Heart left ventricle (tissue), 16 donors: ENCODE measurements around the gene NDRG3. TPM values are rescaled to one million over a fixed set of nuclear protein-coding genes. Genes with fewer than 3 reads are reported as not detected.

ENCODE experiments used
- ATAC-seq, 4 donors: fragments of 200-7000 bp; cut with Tn5 transposase; one replicate each; pipeline ENCODE4 v1.9.1; 2020 to 2022; ENCODE audit warnings: moderate library complexity in 4 of 4, mild to moderate bottlenecking in 3 of 4, moderate number of reproducible peaks in 1 of 4
- DNase-seq, 5 donors: peaks; one replicate each; pipeline ENCODE4 v3.0.0-alpha.2; 2020
- H3K27ac ChIP-seq, 12 donors: fragments of 200-600 bp; sonication (generic) in 4 of 12; one replicate each; pipeline versions ENCODE4 v1.5.0 to v1.8.0; 2016 to 2022; ENCODE audit warnings: mild to moderate bottlenecking in 2 of 12
- H3K27me3 ChIP-seq, 9 donors: fragments of 200-600 bp; sonication (generic) in 2 of 9; one replicate each; pipeline versions ENCODE4 v1.5.1 to v1.8.0; 2016 to 2022; ENCODE audit warnings: mild to moderate bottlenecking in 3 of 9
- H3K36me3 ChIP-seq, 9 donors: fragments of 200-600 bp; sonication (generic) in 2 of 9; one replicate each; pipeline versions ENCODE4 v1.5.0 to v1.8.0; 2018 to 2022; ENCODE audit warnings: mild to moderate bottlenecking in 2 of 9
- H3K4me1 ChIP-seq, 12 donors: fragments of 200-600 bp; sonication (generic) in 4 of 12; one replicate each; pipeline versions ENCODE4 v1.5.0 to v1.8.0; 2016 to 2022; ENCODE audit warnings: mild to moderate bottlenecking in 3 of 12
- H3K4me3 ChIP-seq, 12 donors: fragments of 200-600 bp; sonication (generic) in 4 of 12; one replicate each; pipeline versions ENCODE4 v1.5.0 to v1.8.0; 2017 to 2022; ENCODE audit warnings: mild to moderate bottlenecking in 9 of 12, moderate library complexity in 4 of 12
- H3K9me3 ChIP-seq, 12 donors: fragments of 200-600 bp; sonication (generic) in 4 of 12; one replicate each; pipeline versions ENCODE4 v1.5.0 to v1.8.0; 2016 to 2022; ENCODE audit warnings: mild to moderate bottlenecking in 1 of 12
- CTCF ChIP-seq, 12 donors: fragments of 200-600 bp; sonication (generic) in 4 of 12; IDR thresholded peaks; one replicate each; pipeline versions ENCODE4 v1.5.0 to v1.8.0; 2018 to 2022; ENCODE audit warnings: antibody characterized with exemption in 12 of 12, mild to moderate bottlenecking in 5 of 12
- POLR2A ChIP-seq, 2 donors: fragments of 450-650 bp; IDR thresholded peaks; one replicate each; pipeline ENCODE4 v1.6.1; 2017; ENCODE audit warnings: antibody characterized with exemption in 2 of 2, mild to moderate bottlenecking in 2 of 2, moderate library complexity in 2 of 2
- WGBS, 4 donors: extraction: QIAGEN DNeasy Blood & Tissue Kit in 2 of 4; methylation state at CpG; one replicate each; pipeline versions ENCODE4 v1.1.5 to v1.1.7; 2013 to 2018; 5-methylcytosine and 5-hydroxymethylcytosine counted together
- intact Hi-C, 10 donors: fragments of 100-400 bp; cut with DNase I; formaldehyde crosslinking; loops; one replicate each; pipeline versions ENCODE4 v1.11.1 to v1.14.2; 2022
- polyA plus RNA-seq, 2 donors: library from polyadenylated mRNA; stranded (reverse); fragments of 200-250 nt; gene quantifications; one replicate each; pipeline ENCODE4 v1.2.3, GENCODE V29; 2013
- total RNA-seq, 9 donors: library from RNA; depleted of rRNA in 2 of 9; stranded (reverse); fragments of >200 nt in 2 of 9; fragmentation: NEBNext Ultra II Directional in 3 of 9; extraction: Animal tissue kit (Norgen Biotek cat#: 25700) in 3 of 9; gene quantifications; one replicate each; pipeline versions ENCODE4 v1.1.0 to v1.2.4, GENCODE V29; 2016 to 2023
- donor health status: ischemic (EF 13 %, LVEDD 7.1; RV severe dilation, severe dysfunction).
- donor health status: healthy with polysubstance abuse.
- donor health status: DM: no; HTN: yes; CAD: no.
- donor health status: DM: no; HTN: no; CAD: no.
- donor health status: ischemic (EF 25% LVEDD 6.9; RV normal size, moderate dysfunction).
- donor health status: ischemic (EF 25% LVEDD 5.7; RV mildly dilated, moderate dysfunction).
- donor health status: healthy.
- donor health status: DM: yes; HTN: yes; CAD: no.
- donor health status: ischemic (EF 35%, LVEDD 5.7; RV mildly dilated, moderate dysfunction).
- donor health status: nonischemic (EF 11% LVEDD 7.7; RV severe dilation, severe dysfunction).
- donor health status: DM: yes; HTN: yes; CAD: no.
- donor health status: PGD.
- donor health status: ischemic (EF 29% LVEDD 5.4; RV normal size, mild dysfunction).
- donor health status: nonischemic (EF 23%, LVEDD 6.1; RV moderate dilation, normal function).

The NDRG3 gene
- total and polyA plus RNA-seq, 11 donors, result 17.3 to 34.8 (median 29.9) TPM

DNA sequence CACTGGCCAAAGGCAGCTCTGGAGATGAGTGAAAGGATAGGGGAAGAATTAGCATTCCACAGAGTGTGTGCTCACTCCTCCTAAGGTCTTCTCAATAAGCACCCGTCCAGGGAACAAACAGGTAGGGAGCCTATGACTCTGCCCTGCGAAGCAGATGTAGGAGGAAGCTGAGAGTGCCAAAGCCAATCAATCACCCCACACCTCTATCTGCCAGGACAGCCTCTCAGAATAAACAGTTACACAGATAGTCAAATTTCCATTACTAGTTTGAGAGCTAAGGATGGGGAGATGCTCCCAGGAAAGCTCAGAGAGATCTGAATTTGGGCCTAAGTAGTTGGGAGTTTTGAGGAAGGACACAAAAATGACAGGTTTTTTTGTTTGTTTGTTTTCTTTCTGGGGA lies 59.4 kb downstream of the NDRG3 start:
- ATAC-seq (peak; percentile 37 to 88 (median 72)), DNase-seq (no peak)
- Histone ChIP-seq H3K9me3 (no peaks in the 10 kb centered on the region), H3K4me3 (no peak overlapping the region), H3K27ac (no peak overlapping the region), H3K27me3 (no peaks in the 10 kb centered on the region), H3K4me1 (peaks cover 0 to 13% (median 0%) of the 10 kb centered on the region in 12 donors), H3K36me3 (peaks cover 0 to 78% (median 56%) of the 10 kb centered on the region in 9 donors)
- intact Hi-C loops, result loop anchor here in 1 of 10 donors (10.0 kb wide), 1 partner anchor 62 kb away; no protein-coding TSS in a partner anchor
- no peak for TF ChIP-seq CTCF (IDR thresholded peaks at IDR 0.05)
- TF ChIP-seq POLR2A (IDR thresholded peaks at IDR 0.05), result no peak
- 50 to 65% (median 56%) methylated on average over 2 of the region's 2 CpGs for WGBS, 4 donors

DNA sequence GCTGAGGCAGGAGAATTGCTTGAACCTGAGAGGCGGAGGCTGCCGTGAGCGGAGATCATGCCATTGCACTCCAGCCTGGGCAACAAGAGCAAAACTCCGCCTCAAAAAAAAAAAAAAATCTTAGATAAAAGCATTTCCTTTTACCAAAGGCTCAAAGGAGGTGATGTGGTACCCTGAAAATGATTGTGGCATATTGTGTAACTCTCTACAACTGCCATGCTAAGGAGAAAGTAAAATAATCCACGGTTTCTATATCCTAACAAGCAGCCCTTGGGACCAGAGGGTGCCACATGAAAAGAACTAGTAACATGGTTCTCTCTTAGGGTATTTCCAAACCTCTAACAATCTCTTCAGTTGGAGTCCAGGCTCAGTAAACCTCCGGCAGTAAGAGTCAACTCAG lies 61.1 kb downstream of the NDRG3 start:
- Histone ChIP-seq H3K9me3 (no peaks in the 10 kb centered on the region), H3K27me3 (no peaks in the 10 kb centered on the region), H3K4me3 (no peak overlapping the region), H3K4me1 (peaks cover 0 to 13% (median 0%) of the 10 kb centered on the region in 12 donors), H3K27ac (no peak overlapping the region), H3K36me3 (peaks cover 0 to 95% (median 70%) of the 10 kb centered on the region in 9 donors)
- WGBS, 4 donors, result 88 to 96% (median 93%) methylated on average over 6 of the region's 6 CpGs
- DNase-seq, result no peak
- intact Hi-C loops, result loop anchor here in 1 of 10 donors (10.0 kb wide), 1 partner anchor 60 kb away; no protein-coding TSS in a partner anchor
- ATAC-seq, result no peak
- TF ChIP-seq POLR2A (IDR thresholded peaks at IDR 0.05) (no peak), CTCF (IDR thresholded peaks at IDR 0.05) (no peak)

- ATAC-seq (no peak), DNase-seq (no peak)
- Histone ChIP-seq H3K27me3 (no peaks in the 10 kb centered on the region), H3K9me3 (no peaks in the 10 kb centered on the region), H3K36me3 (peaks cover 0 to 100% (median 83%) of the 10 kb centered on the region in 9 donors), H3K27ac (no peak overlapping the region), H3K4me1 (peaks cover 0 to 10% (median 0%) of the 10 kb centered on the region in 12 donors), H3K4me3 (no peak overlapping the region)
- intact Hi-C loops, result loop anchor here in 1 of 10 donors (10.0 kb wide), 1 partner anchor 58 kb away; no protein-coding TSS in a partner anchor
- WGBS, 4 donors, result 78 to 92% (median 87%) methylated on average over 1 of the region's 1 CpG
- TF ChIP-seq CTCF (IDR thresholded peaks at IDR 0.05), result no peak
- no peak for TF ChIP-seq POLR2A (IDR thresholded peaks at IDR 0.05)
Measured at GRCh38 chr20:36682311-36682710, 63.6 kb downstream of the NDRG3 start.

DNA sequence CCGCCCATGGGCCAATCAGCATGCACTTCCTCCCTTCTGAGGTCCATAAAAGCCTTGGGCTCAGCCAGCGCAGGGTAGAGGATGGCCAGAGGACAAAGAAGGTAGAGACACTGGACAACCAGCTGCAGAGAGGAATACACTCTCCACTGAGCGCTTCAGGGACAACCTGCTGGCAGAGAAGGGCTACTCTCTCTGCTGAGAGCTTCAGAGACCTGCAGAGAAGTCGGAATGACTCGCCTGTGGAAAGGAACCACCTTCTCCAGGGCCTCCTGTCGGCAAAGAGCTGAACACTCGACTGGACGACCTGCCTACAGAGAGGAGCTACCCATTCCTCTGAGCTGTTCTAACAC lies 68.5 kb downstream of the NDRG3 start:
- 94 to 97% (median 96%) methylated on average over 7 to 8 of the region's 8 CpGs for WGBS, 4 donors
- intact Hi-C loops, result no loop called here
- no peak for DNase-seq

More for the DNA sequence above, 68.5 kb downstream of the NDRG3 start:
- Histone ChIP-seq H3K27me3 (no peaks in the 10 kb centered on the region), H3K4me1 (no peaks in the 10 kb centered on the region), H3K9me3 (no peaks in the 10 kb centered on the region), H3K27ac (no peak overlapping the region), H3K4me3 (no peak overlapping the region), H3K36me3 (peaks cover 0 to 91% (median 67%) of the 10 kb centered on the region in 9 donors)
- TF ChIP-seq POLR2A (IDR thresholded peaks at IDR 0.05) (no peak), CTCF (IDR thresholded peaks at IDR 0.05) (no peak)
- no peak for ATAC-seq
